GM12878 (cell line): ENCODE results near the gene YY1. TPM values are rescaled to one million over a fixed set of nuclear protein-coding genes. Genes with fewer than 3 reads are reported as not detected.
A peak's percentile ranks its signal among the peaks of the same experiment; 100 is the strongest.

Experiments used
- ATAC-seq: fragments of 200-7000 bp; cut with Tn5 transposase; 3 replicates; pipeline ENCODE4 v1.9.1; 2020; ENCODE audit warnings: mild to moderate bottlenecking, moderate library complexity
- BruUV-seq: library from RNA; stranded (reverse); fragments of 400-500 nt; replicated peaks from 2 replicates; lab custom pipeline; 2021; lab: Mats Ljungman, UMichigan
- CTCF ChIA-PET: fragments of 300-600 bp; sonication (Branson Sonifier 250); formaldehyde crosslinking; extraction: SDS; loops from one replicate; lab custom pipeline; 2021; ENCODE audit warnings: inconsistent platforms; lab: Yijun Ruan, JAX
- POLR2A ChIA-PET: fragments of 350-600 bp; formaldehyde crosslinking; extraction: SDS; loops from one replicate; lab custom pipeline; 2021; ENCODE audit warnings: inconsistent platforms; lab: Charles Lee
- RAD21 ChIA-PET: fragments of 300-600 bp; sonication (Branson Sonifier 250); formaldehyde crosslinking; loops from one replicate; lab custom pipeline; 2023; ENCODE audit warnings: antibody characterized with exemption; ENCODE audit not compliant: unreplicated experiment; lab: Charles Lee
- SMC1A ChIA-PET: fragments of 300-600 bp; sonication (Branson Sonifier 250); formaldehyde crosslinking; loops from one replicate; lab custom pipeline; 2023; ENCODE audit not compliant: unreplicated experiment, uncharacterized antibody; lab: Charles Lee
- DNase-seq: peaks from one replicate; pipeline ENCODE4 v3.0.0-alpha.2; 2011; ENCODE audit warnings: low read depth, low spot score
- FAIRE-seq: peaks from 3 replicates; lab custom pipeline; 2011; peaks lifted over from hg19 to GRCh38; lab: Jason Lieb, UNC
- H2AFZ ChIP-seq: 2 replicates; pipeline ENCODE4 v1.6.0; 2011; ENCODE audit warnings: low read depth, low read length, control low read depth; ENCODE audit not compliant: control insufficient read depth
- H3K27ac ChIP-seq: 2 replicates; pipeline ENCODE4 v1.5.1; 2011; ENCODE audit warnings: control low read depth; ENCODE audit not compliant: control insufficient read depth, insufficient read depth
- H3K27me3 ChIP-seq, 2 experiments: replicated peaks in 1 of 2; 2 replicates each; pipeline versions ENCODE4 v1.6.0 to v1.6.1; 2011; ENCODE audit warnings: low read length in 1 of 2; ENCODE audit not compliant: control insufficient read depth in 2 of 2, insufficient read depth in 2 of 2
- H3K36me3 ChIP-seq, 2 experiments: 2 replicates each; pipeline ENCODE4 v1.5.1; 2011; ENCODE audit warnings: low read length in 1 of 2; ENCODE audit not compliant: control insufficient read depth in 2 of 2, insufficient read depth in 2 of 2
- H3K4me1 ChIP-seq: 2 replicates; pipeline ENCODE4 v1.6.1; 2011; ENCODE audit warnings: mild to moderate bottlenecking, low read length, moderate library complexity, mixed read lengths; ENCODE audit not compliant: control insufficient read depth, insufficient read depth
- H3K4me2 ChIP-seq: 2 replicates; pipeline ENCODE4 v1.6.0; 2011; ENCODE audit warnings: control low read depth; ENCODE audit not compliant: control insufficient read depth, insufficient read depth
- H3K4me3 ChIP-seq: fragments of 200-600 bp; sonication (generic); 2 replicates; pipeline ENCODE4 v1.5.1; 2016
- H3K79me2 ChIP-seq: 2 replicates; pipeline ENCODE4 v1.6.0; 2011; ENCODE audit warnings: low read length; ENCODE audit not compliant: control insufficient read depth, insufficient read depth
- H3K9ac ChIP-seq: 2 replicates; pipeline ENCODE4 v1.8.0; 2011; ENCODE audit warnings: low read length, control low read depth, mixed read lengths; ENCODE audit not compliant: control insufficient read depth, insufficient read depth
- H3K9me3 ChIP-seq: replicated peaks from 3 replicates; pipeline ENCODE4 v1.5.1; 2011; ENCODE audit warnings: mild to moderate bottlenecking, low read length; ENCODE audit not compliant: control insufficient read depth, insufficient read depth
- H4K20me1 ChIP-seq: 2 replicates; pipeline ENCODE4 v1.6.0; 2011; ENCODE audit not compliant: control insufficient read depth, insufficient read depth
- CTCF ChIP-seq, 3 experiments: IDR thresholded peaks in 2 of 3; conservative IDR thresholded peaks in 1 of 3; 2 replicates each; pipeline ENCODE4 v1.5.1; 2011; ENCODE audit warnings: low read depth in 3 of 3, low read length in 3 of 3, mild to moderate bottlenecking in 3 of 3, control low read depth in 2 of 3, moderate library complexity in 2 of 3, inconsistent platforms in 1 of 3, mixed read lengths in 1 of 3; ENCODE audit not compliant: control insufficient read depth in 2 of 3, insufficient read depth in 1 of 3; ENCODE audit errors: extremely low read depth in 1 of 3
- ELK1 ChIP-seq: IDR thresholded peaks from 2 replicates; pipeline ENCODE4 v1.6.1; 2012; ENCODE audit warnings: low read depth, low read length, improper control_type of control experiment
- POLR2AphosphoS2 ChIP-seq: IDR thresholded peaks from 2 replicates; pipeline ENCODE4 v1.6.1; 2011; ENCODE audit warnings: low read depth, mild to moderate bottlenecking, low read length, improper control_type of control experiment, moderate library complexity
- POLR2AphosphoS5 ChIP-seq: IDR thresholded peaks from 2 replicates; pipeline ENCODE4 v1.6.1; 2011; ENCODE audit warnings: mild to moderate bottlenecking, low read length, inconsistent platforms
- ZNF217 ChIP-seq: fragments of 450-650 bp; IDR thresholded peaks from 2 replicates; pipeline ENCODE4 v1.6.1; 2017; ENCODE audit warnings: antibody characterized with exemption, mild to moderate bottlenecking
- ZNF687 ChIP-seq: fragments of 450-650 bp; IDR thresholded peaks from 2 replicates; pipeline ENCODE4 v1.6.1; 2017; ENCODE audit warnings: mild to moderate bottlenecking, moderate library complexity
- WGBS: methylation state at CpG from one replicate; pipeline ENCODE4 v1.1.6; 2016; ENCODE audit warnings: low lambda C conversion rate; ENCODE audit not compliant: insufficient replicate concordance, insufficient coverage; ENCODE audit errors: missing lambda C conversion rate; 5-methylcytosine and 5-hydroxymethylcytosine counted together
- in situ Hi-C: fragments of 300-500 bp; cut with MboI; formaldehyde crosslinking; loops from 9 replicates; pipeline ENCODE4 v1.14.3; 2018; ENCODE audit warnings: mixed read lengths
- intact Hi-C: fragments of 100-400 bp; cut with micrococcal nuclease; formaldehyde crosslinking; loops from one replicate; pipeline ENCODE4 v1.14.2; 2022; ENCODE audit not compliant: unreplicated experiment
- polyA plus RNA-seq, 11 experiments: library from polyadenylated mRNA; depleted of rRNA in 4 of 11; unstranded in 6 of 11; stranded (reverse) in 5 of 11; fragments of >200 nt; fragmentation: Nextera tagmentation in 4 of 11; fragmentation: Illumina TruSeq in 1 of 11; extraction: Ambion mirVana in 4 of 11; extraction: Trizol in 1 of 11; gene quantifications; 1 replicate in 1 of 11; 2 replicates in 10 of 11; pipeline versions ENCODE4 v1.2.1 to v1.2.3, GENCODE V29; 2011 to 2016; ENCODE audit warnings: inconsistent platforms in 2 of 11, missing spikeins in 2 of 11, low read depth in 1 of 11
- total RNA-seq, 4 experiments: library from RNA; depleted of rRNA in 3 of 4; stranded (reverse); fragments of >200 nt in 3 of 4; fragmentation: Illumina TruSeq in 1 of 4; extraction: Trizol in 1 of 4; gene quantifications; 2 replicates each; pipeline versions ENCODE4 v1.2.1 to v1.2.3, GENCODE V29; 2013 to 2021

YY1 gene
- total and polyA plus RNA-seq, 10 of the 15 experiments (the other 5 are each of a cell fraction or from before 2014, with no cell fraction given), result 23.7 to 74.0 (median 39.9) TPM

GRCh38 chr14:100279133-100279532, 40.2 kb downstream of the YY1 start:
- Histone ChIP-seq H3K4me1 (0 out of 2 replicates have a peak, but pooled peaks cover 5% of the 10 kb centered on the region), H3K9me3 (no peaks in the 10 kb centered on the region), H3K4me2 (no peak overlapping the region), H3K79me2 (peaks cover 33% of the 10 kb centered on the region), H3K4me3 (no peak overlapping the region), H2AFZ (no peak overlapping the region), H3K27ac (no peak overlapping the region), H4K20me1 (no peaks in the 10 kb centered on the region), H3K27me3 (no peaks in the 10 kb centered on the region), H3K9ac (no peak overlapping the region), H3K36me3 (peaks cover 20 to 22% of the 10 kb centered on the region in 2 experiments)
- BruUV-seq, result no TSS peak
- RAD21 ChIA-PET, result no interaction called here
- TF ChIP-seq ZNF217, result no peak
- TF ChIP-seq CTCF (IDR thresholded peaks at IDR 0.05 in 2 of 3, conservative IDR thresholded peaks at IDR 0.05 in 1 of 3; ENCODE audit: control insufficient read depth in 2 of 3, extremely low read depth in 1 of 3, insufficient read depth in 1 of 3, low read depth in 3 of 3, low read length in 3 of 3), result 0 out of 6 replicates have a peak, but pooled peaks of 1 of the 3 experiments have one; percentile 0
- FAIRE-seq (peak; percentile 62), DNase-seq (no peak), ATAC-seq (no peak)
- WGBS, result 95% methylated on average over 2 of the region's 2 CpGs
- in situ Hi-C loops, result no loop called here
- CTCF ChIA-PET, result interaction anchor here (0.5 to 2.3 kb wide), 8 partner anchors 8 to 105 kb away, joined by 3 to 8 read pairs (median 4); no protein-coding TSS in a partner anchor
- POLR2A ChIA-PET, result no interaction called here
- SMC1A ChIA-PET, result interaction anchor here (0.8 to 1.4 kb wide), 4 partner anchors 10 to 96 kb away, joined by 3 to 4 read pairs (median 4); a partner anchor contains a TSS
- intact Hi-C loops, result no loop called here

- no peaks in the 10 kb centered on the region for H4K20me1 ChIP-seq
- H2AFZ ChIP-seq, result no peak overlapping the region
- ChIA-PET RAD21 (no interaction called here), POLR2A (no interaction called here), CTCF (interaction anchor here (0.5 to 2.3 kb wide), 4 partner anchors 9 to 103 kb away, joined by 3 to 8 read pairs (median 4); no protein-coding TSS in a partner anchor), SMC1A (interaction anchor here (1.4 kb wide), 1 partner anchor 96 kb away, joined by 4 read pairs; a partner anchor contains a TSS)
- H3K9ac ChIP-seq, result no peak overlapping the region
- BruUV-seq, result no TSS peak
- peaks cover 18% of the 10 kb centered on the region in 2 experiments for H3K36me3 ChIP-seq
- no peaks in the 10 kb centered on the region for H3K9me3 ChIP-seq
- WGBS, result 98% methylated on average over 8 of the region's 8 CpGs
- DNase-seq (no peak), FAIRE-seq (no peak), ATAC-seq (no peak)
- H3K79me2 ChIP-seq, result peaks cover 29% of the 10 kb centered on the region
- intact Hi-C loops (no loop called here), in situ Hi-C loops (no loop called here)
- H3K4me3 ChIP-seq, result no peak overlapping the region
- H3K4me1 ChIP-seq, result 0 out of 2 replicates have a peak, but pooled peaks cover 5% of the 10 kb centered on the region
- no peaks in the 10 kb centered on the region for H3K27me3 ChIP-seq
- no peak overlapping the region for H3K4me2 ChIP-seq
- H3K27ac ChIP-seq, result no peak overlapping the region
- TF ChIP-seq POLR2AphosphoS2 (no peak), ELK1 (no peak), POLR2AphosphoS5 (peak; percentile 52; the same call in 1 of the 2 replicates), ZNF687 (no peak)
These were observed 40.6 kb downstream of the YY1 start for GRCh38 chr14:100279563-100279962.
